Muscle of back (tissue), 13 donors: Measurements from ENCODE around the gene MBL2. TPM values are rescaled to one million over a fixed set of nuclear protein-coding genes. Genes with fewer than 3 reads are reported as not detected.

Source experiments
- DNase-seq, 3 donors: peaks; one replicate each; pipeline versions ENCODE4 v3.0.0 to v3.0.0-alpha.2; 2013
- long read RNA-seq, 9 donors: transcript quantifications; one replicate each; lab custom pipeline, GENCODE V29; 2026
- polyA plus RNA-seq, 10 donors: library from polyadenylated mRNA; unstranded; fragments of 120-200 nt; gene quantifications; one replicate each; pipeline ENCODE4 v1.2.1, GENCODE V29; 2013; ENCODE audit not compliant: insufficient read length in 10 of 10

Gene MBL2
- not detected for polyA plus RNA-seq
- long read RNA-seq, donor 1 = 0 reads
- long read RNA-seq, donor 2 = 0 reads
- long read RNA-seq, donor 3 = 0 reads
- long read RNA-seq, donor 4 = 0 reads
- long read RNA-seq, donor 5 = 0 reads
- long read RNA-seq, donor 6 = 0 reads
- long read RNA-seq, donor 7 = 0 reads
- long read RNA-seq, donor 8 = 0 reads
- long read RNA-seq, donor 9 = 0 reads

DNA sequence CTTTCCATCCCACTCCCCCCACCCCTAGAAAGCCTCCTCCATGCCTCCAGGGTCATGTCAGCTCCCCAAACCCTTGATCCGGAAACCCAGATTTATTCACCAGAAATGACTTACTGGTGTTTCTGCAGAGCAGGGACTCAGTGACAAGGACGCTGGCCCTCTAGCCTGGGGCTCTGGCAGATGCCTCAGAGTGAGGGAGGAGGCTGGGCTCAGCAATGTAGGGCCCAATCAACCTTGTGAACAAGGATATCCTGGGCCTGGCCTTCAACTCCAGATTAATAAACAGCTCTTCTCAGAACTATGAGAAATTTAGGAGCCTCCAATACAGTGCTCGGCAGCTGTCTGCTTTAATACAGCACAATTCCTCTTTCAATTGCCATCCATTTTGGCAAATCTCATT, at the start of gene MBL2:
MBL2 (minus strand) TSS at position 162 of the 400 bp plus-strand sequence. CDS start 1,149 bp downstream, outside the sequence.
- DNase-seq = no peak

GRCh38 chr10:52820309-52820708, 47.7 kb upstream of the MBL2 start:
- no peak for DNase-seq

DNA sequence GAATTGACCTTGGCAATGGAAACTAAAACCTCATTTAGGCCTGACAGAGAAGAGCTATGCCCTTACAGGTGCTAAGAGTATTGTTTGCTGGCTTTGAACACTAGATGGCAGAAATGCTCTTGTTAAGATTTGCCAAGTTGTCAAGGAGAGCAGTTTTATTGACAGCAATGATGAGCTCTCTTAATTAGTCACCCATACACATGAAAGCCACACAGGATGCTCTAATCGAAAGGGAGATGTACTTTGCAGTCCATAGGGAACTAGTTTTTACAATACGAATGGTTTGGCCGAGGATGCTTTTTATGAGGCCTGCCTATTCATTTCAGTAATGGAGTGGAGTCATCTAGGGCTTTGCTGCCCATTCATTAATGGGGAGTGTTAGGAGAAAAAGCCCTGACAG, 45.4 kb upstream of the MBL2 start:
- DNase-seq = peak in 2 of 3 donors; percentile 20 to 29

GRCh38 chr10:52814506-52814905, 41.9 kb upstream of the MBL2 start:
- no peak for DNase-seq

GRCh38 chr10:52811776-52812175, 39.2 kb upstream of the MBL2 start:
- DNase-seq = no peak

DNA sequence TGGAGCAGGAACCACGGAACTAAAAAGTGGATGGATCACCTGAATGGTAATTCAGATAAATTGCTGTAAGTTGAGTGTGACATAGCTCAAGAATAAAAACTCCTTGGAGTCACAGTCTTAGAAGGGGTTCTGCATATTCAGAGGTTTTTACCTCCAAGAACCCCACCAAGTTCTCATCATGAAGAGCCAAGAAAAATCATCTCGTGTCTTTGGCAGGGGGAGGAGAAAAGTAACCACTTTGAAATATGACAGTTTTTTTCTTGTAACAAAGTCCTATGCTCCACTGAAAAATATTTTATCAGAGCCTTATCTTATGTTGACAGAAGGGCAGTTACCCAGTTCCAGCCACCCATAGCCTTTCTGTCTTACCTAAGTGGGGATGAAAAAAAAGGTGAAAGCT, 38.2 kb upstream of the MBL2 start:
- DNase-seq = no peak

- no peak for DNase-seq
Observed at GRCh38 chr10:52807803-52808202, 35.2 kb upstream of the MBL2 start.

DNA sequence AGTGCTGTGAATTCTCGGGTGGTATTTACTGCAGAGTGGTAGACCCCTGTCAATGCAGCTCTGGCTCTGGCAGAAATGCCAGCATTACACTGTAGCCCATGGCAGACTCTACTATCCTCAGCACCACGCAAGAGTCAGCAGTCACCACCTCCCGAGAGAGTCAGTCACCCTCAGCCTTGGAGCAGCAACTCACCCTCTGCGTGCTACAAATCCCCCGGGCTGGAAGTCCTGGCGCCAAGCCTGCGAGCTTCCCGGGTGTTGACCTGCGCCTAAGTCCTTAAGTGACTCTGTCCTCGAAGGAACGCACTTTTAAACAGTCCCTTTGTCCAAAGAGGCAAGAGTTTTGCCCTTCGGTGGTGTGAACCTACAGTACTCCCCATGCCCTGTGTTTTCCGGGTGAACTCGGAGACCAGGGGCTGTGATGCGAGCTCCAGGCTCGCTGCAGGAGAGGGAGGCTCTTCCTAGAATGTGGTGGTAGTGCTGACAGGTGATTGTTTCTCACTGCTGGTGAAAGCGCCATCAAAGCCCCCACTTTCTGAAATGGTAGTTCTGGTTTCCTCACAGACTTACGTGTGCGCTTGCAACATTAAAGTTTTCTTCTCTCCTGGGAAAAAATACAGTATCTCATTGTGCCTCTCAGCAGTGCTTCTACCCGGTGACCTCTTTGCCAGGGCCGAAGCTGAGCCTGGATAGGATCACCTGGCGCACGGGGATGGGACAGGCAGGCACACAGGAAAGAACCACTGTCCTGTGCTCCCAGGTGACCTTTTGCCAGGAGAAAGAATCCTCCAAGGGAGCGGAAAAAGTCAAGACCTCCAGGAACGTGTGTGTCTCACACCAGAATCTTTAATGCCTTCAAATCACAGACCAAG, 33.1 kb upstream of the MBL2 start:
- no peak for DNase-seq

DNA sequence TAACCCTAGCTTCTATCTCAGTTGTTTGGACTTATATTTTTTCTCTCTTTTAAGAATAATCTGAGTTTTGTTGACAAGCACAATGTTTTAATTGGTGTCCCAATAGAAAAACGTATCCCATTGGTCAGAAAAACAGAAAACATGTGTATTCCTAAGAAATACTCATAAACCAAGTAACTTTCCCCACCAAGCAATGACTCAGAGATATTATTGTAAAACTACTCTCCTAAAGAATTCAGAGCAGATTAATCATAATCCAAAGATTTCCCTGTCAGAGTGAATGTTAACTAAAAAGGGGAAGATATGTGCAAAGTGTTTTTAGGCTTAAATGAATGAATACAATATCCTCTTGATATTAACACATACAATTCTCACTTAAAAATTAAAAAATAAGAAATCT, 29.4 kb upstream of the MBL2 start:
- no peak for DNase-seq

- no peak for DNase-seq
Observed at GRCh38 chr10:52786098-52786497, 13.5 kb upstream of the MBL2 start.

- DNase-seq = no peak
Observed at GRCh38 chr10:52785418-52785817, 12.8 kb upstream of the MBL2 start.

DNA sequence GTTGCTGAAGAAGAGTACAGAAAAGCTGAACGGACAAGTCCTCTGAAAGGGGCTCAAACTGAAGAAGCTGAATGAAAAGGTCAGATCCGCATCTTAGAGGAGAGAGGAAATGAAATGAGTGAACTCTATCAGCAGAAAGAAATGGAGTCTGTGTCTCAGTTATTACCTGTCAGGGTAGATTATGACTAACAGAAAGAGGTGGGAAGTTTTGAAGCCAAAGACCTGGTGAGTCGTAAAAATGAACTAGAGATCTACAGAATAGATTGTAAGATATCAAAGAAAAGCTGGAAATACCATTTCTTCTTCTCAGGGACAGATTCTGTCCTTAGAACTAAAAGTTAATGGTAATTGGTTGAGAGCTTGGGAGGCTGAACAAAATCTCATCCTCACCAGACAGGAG, 11.1 kb upstream of the MBL2 start:
- no peak for DNase-seq

- DNase-seq = no peak
Observed at GRCh38 chr10:52782554-52782953, 10.0 kb upstream of the MBL2 start.

- DNase-seq = no peak
Observed at GRCh38 chr10:52780391-52781155, 8.0 kb upstream of the MBL2 start.

DNA sequence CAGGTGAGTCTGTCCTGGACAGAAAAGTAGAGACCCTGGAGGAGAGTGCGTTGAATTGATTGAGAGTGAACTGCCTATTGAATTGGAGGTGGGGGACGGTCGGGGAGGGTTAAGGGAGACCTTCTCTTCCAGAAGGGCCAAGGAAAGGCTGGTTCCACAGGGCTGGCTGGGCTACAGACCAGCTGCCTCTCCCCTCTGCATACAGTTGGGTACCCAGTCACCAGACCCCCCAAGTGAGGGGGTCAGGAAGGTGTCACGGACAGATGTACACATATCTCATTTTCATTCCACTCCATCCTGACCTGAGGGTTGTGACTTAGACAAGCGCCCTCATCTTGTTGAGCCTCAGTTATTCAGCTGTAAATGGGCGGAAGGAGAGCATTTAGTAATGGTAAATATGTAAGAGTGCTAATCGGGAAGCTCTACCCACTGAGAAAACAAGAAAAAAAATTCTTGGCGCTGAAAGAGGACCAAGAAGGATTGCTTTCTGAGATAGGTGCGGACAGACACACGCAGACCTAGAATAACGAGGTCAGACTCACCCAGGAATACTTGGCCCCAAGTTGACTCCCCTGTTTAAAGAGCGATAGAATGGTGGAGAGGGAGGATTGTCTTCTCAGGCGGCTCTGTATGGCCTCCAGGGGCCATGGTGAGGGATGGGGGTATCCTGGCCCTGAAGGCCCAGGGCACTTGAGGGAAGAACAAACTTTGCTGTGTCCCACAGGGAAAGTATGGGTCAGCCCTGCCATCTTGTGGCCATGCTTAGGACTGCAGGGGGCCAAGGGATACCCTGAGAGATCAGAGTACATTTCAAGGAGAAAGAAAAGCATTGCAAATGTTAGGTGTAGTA, 7.2 kb upstream of the MBL2 start:
- peak; percentile 30 to 62 (median 30) for DNase-seq

DNA sequence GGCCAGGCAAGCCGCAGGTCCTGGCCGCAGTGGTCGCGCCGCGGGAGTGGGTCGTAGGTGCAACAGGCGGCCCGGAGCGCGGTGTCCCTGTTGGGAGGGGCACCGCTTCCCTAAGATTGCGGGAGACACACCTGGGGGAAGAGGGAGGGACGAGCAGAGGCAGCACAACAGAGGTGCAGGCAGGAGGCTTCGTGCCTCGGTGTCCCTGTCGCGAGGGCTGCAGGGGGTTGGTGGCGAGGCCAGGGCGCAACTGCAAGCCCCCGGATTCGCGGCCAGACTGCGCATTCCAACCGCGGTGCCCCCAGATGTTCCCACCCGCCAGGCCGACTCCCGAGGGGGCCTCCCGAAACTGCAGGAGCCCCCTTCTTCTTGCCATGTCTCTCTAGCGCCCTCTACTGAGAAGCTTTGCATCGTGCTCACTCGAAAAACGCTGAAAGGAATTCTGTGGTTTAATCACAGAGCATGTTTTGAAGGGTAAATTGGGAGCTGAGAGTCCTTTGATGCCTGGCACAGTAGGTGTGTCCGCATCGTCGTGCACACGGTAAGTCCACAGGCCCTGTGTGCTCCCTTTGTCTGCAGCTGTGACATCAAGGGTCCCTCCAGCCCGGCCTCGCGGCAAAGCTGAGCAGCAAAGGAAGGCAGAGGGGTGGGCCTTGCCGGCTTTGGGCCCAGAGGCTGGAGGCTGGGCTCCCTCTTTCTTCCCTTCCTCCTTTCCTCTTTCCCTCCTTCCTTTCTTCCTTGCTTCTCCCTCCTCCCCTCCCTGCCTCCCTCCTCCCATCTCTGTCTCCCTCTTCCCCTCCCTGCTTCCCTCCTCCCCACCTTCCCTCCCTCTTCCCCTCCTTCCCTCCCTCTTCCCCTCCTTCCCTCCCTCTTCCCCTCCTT, 6.2 kb upstream of the MBL2 start:
- DNase-seq = peak; percentile 13 to 31 (median 19)

DNA sequence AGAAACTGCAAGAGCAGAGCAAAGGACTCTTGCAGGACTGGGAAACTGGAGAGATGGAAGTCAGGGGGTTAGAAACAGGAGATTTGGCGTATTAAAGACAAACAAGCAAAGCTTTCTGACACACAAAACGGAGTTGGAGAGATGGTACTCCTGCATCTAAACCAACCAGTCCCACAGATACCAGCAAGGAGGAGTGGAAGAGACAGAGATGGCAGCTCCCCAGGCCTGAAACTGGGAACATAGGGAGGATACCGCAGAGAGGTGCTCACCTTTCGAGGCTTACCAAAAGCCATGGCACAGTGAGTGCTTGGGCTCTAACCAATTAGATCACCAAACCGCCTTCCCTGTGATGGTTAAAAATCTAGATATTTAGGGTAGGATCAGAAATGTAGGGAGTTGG, 4.8 kb upstream of the MBL2 start:
- DNase-seq = no peak

- DNase-seq = no peak
Observed at GRCh38 chr10:52776471-52776903, 3.9 kb upstream of the MBL2 start.

DNA sequence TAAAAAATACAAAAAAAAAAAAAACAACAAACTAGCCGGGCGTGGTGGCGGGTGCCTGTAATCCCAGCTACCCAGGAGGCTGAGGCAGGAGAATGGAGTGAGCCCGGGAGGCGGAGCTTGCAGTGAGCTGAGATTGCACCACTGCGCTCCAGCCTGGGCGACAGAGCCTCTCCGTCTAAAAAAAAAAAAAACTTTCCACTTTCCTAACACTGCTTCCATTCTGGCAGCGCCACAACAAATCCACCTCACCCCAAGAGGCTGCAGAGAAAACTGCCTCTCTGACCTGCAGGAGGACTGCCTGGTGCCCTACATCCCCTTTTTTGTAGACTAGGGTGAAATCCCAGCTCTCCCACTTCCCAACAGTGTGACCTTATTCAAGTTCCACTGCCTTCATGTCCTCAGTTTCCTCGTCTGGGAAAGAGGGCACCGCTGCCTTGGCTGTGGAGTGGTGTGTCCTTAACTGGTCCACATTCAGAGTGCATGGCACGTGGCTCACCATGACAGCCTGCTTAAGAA, 2.6 kb upstream of the MBL2 start:
- DNase-seq = no peak

GRCh38 chr10:52774600-52775106, 2.1 kb upstream of the MBL2 start:
- DNase-seq = no peak
